Tibial nerve (tissue), 4 donors: ENCODE measurements around the gene ATOH7. TPM values are rescaled to one million over a fixed set of nuclear protein-coding genes. Genes with fewer than 3 reads are reported as not detected.
A peak's percentile ranks its signal among the peaks of the same experiment; 100 is the strongest.
"Not testable (repeated sequence)": the region's sequence is repeated elsewhere in the genome, so short reads cannot be mapped to it uniquely, and the experiment has no call there.

Source experiments
- DNase-seq, 2 donors: peaks; one replicate each; pipeline ENCODE4 v3.0.0-alpha.2; 2019; ENCODE audit warnings: low spot score in 2 of 2
- H3K27ac ChIP-seq, 4 donors: fragments of 200-600 bp; sonication (generic) in 3 of 4; one replicate each; pipeline ENCODE4 v1.5.1; 2017 to 2019; ENCODE audit warnings: mild to moderate bottlenecking in 1 of 4
- H3K27me3 ChIP-seq, 2 donors: fragments of 200-600 bp; sonication (generic) in 1 of 2; one replicate each; pipeline versions ENCODE4 v1.5.1 to v1.6.0; 2017 to 2019
- H3K36me3 ChIP-seq, 3 donors: fragments of 200-600 bp; sonication (generic); one replicate each; pipeline ENCODE4 v1.5.1; 2018 to 2019
- H3K4me1 ChIP-seq, 4 donors: fragments of 200-600 bp; sonication (generic) in 3 of 4; one replicate each; pipeline ENCODE4 v1.5.1; 2017 to 2019
- H3K4me3 ChIP-seq, 4 donors: fragments of 200-600 bp; sonication (generic) in 3 of 4; one replicate each; pipeline ENCODE4 v1.5.1; 2017 to 2019; ENCODE audit warnings: mild to moderate bottlenecking in 1 of 4, moderate library complexity in 1 of 4
- H3K9me3 ChIP-seq, 4 donors: fragments of 200-600 bp; sonication (generic) in 3 of 4; one replicate each; pipeline ENCODE4 v1.5.1; 2017 to 2019
- EP300 ChIP-seq, 2 donors: sonication (generic); formaldehyde crosslinking; IDR thresholded peaks; one replicate each; pipeline ENCODE4 v1.6.1; 2017; ENCODE audit warnings: antibody characterized with exemption in 2 of 2, mild to moderate bottlenecking in 1 of 2
- POLR2A ChIP-seq, 2 donors: fragments of 450-650 bp; IDR thresholded peaks; one replicate each; pipeline ENCODE4 v1.6.1; 2017; ENCODE audit warnings: antibody characterized with exemption in 2 of 2, mild to moderate bottlenecking in 2 of 2, moderate library complexity in 2 of 2
- WGBS, 2 donors: methylation state at CpG; one replicate each; pipeline ENCODE4 v1.1.5; 2018; 5-methylcytosine and 5-hydroxymethylcytosine counted together
- total RNA-seq, 4 donors: library from RNA; depleted of rRNA; stranded (reverse); fragments of >200 nt; gene quantifications; one replicate each; pipeline ENCODE4 v1.1.0, GENCODE V29; 2016
- TF ChIP-seq, protein P1 (sequence below), 5 experiments: fragments of 200-600 bp in 3 of 5; fragments of 450-650 bp in 2 of 5; sonication (generic) in 3 of 5; IDR thresholded peaks; one replicate each; pipeline ENCODE4 v1.5.1; 2016 to 2019; ENCODE audit warnings: antibody characterized with exemption in 5 of 5, mild to moderate bottlenecking in 3 of 5, moderate library complexity in 2 of 5

ATOH7 gene
- total RNA-seq, result under 1 TPM in 1 of 4 donors, not detected in 3; 0.42 TPM

GRCh38 chr10:68231817-68232251, at the start of gene ATOH7:
Gene ATOH7, minus strand, starts transcription at chr10:68232113. Its CDS starts 436 bp downstream, at chr10:68231677.
- Histone ChIP-seq H3K27ac (peak within 1 kb of the TSS; percentile 64 to 88 (median 80)), H3K27me3 (no peaks in the 10 kb centered on the region), H3K36me3 (no peaks in the 10 kb centered on the region), H3K4me3 (peak within 1 kb of the TSS; percentile 51 to 62 (median 56)), H3K4me1 (peaks cover 0 to 16% (median 0%) of the 10 kb centered on the region in 4 donors), H3K9me3 (no peaks in the 10 kb centered on the region)
- no peak for DNase-seq
- TF ChIP-seq, protein P1, sequence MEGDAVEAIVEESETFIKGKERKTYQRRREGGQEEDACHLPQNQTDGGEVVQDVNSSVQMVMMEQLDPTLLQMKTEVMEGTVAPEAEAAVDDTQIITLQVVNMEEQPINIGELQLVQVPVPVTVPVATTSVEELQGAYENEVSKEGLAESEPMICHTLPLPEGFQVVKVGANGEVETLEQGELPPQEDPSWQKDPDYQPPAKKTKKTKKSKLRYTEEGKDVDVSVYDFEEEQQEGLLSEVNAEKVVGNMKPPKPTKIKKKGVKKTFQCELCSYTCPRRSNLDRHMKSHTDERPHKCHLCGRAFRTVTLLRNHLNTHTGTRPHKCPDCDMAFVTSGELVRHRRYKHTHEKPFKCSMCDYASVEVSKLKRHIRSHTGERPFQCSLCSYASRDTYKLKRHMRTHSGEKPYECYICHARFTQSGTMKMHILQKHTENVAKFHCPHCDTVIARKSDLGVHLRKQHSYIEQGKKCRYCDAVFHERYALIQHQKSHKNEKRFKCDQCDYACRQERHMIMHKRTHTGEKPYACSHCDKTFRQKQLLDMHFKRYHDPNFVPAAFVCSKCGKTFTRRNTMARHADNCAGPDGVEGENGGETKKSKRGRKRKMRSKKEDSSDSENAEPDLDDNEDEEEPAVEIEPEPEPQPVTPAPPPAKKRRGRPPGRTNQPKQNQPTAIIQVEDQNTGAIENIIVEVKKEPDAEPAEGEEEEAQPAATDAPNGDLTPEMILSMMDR (IDR thresholded peaks at IDR 0.05), result no peak
- TF ChIP-seq POLR2A (IDR thresholded peaks at IDR 0.05) (no peak), EP300 (IDR thresholded peaks at IDR 0.05) (no peak)
- WGBS, 2 donors, result 39 to 44% methylated on average over 13 of the region's 13 CpGs

GRCh38 chr10:68280758-68281157, 48.8 kb upstream of the ATOH7 start:
- no peak overlapping the region for H3K4me3 ChIP-seq
- no peaks in the 10 kb centered on the region for H3K4me1 ChIP-seq
- TF ChIP-seq POLR2A (IDR thresholded peaks at IDR 0.05) (no peak), EP300 (IDR thresholded peaks at IDR 0.05) (no peak)
- TF ChIP-seq, protein P1 (IDR thresholded peaks at IDR 0.05), result no peak
- peaks cover 0 to 18% (median 0%) of the 10 kb centered on the region in 4 donors for H3K9me3 ChIP-seq
- peaks cover 0 to 12% (median 0%) of the 10 kb centered on the region in 3 donors for H3K36me3 ChIP-seq
- H3K27ac ChIP-seq, result no peak overlapping the region
- 88 to 92% methylated on average over 4 of the region's 4 CpGs for WGBS, 2 donors
- DNase-seq, result no peak
- H3K27me3 ChIP-seq, result no peaks in the 10 kb centered on the region

GRCh38 chr10:68278906-68279753, 47.2 kb upstream of the ATOH7 start:
- Histone ChIP-seq H3K9me3 (peaks cover 0 to 18% (median 0%) of the 10 kb centered on the region in 4 donors), H3K36me3 (peaks cover 0 to 12% (median 0%) of the 10 kb centered on the region in 3 donors)
- DNase-seq, H3K27me3 ChIP-seq, H3K4me3 ChIP-seq, H3K4me1 ChIP-seq, H3K27ac ChIP-seq: not testable (repeated sequence)
- WGBS, 2 donors, result 95 to 97% methylated on average over 58 to 67 of the region's 70 CpGs

DNA sequence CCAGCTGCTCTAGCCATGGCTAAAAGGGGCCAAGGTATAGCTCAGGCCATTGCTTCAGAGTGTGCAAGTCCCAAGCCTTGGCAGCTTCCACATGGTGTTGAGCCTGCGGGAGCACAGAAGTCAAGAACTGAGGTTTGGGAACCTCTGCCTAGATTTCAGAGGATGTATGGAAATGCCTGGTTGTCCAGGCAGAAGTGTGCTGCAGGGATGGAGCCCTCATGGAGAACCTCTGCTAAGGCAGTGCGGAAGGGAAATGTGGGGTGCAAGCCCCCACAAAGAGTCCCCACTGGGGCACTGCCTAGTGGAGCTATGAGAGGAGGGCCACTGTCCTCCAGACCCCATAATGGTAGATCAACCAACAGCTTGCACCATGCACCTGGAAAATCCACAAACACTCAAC, 45.9 kb upstream of the ATOH7 start:
- H3K27me3 ChIP-seq, H3K4me3 ChIP-seq, DNase-seq, H3K4me1 ChIP-seq, H3K27ac ChIP-seq: not testable (repeated sequence)
- WGBS, 2 donors, result 100% methylated on average over 2 of the region's 2 CpGs
- peaks cover 0 to 12% (median 0%) of the 10 kb centered on the region in 3 donors for H3K36me3 ChIP-seq
- peaks cover 0 to 18% (median 0%) of the 10 kb centered on the region in 4 donors for H3K9me3 ChIP-seq

DNA sequence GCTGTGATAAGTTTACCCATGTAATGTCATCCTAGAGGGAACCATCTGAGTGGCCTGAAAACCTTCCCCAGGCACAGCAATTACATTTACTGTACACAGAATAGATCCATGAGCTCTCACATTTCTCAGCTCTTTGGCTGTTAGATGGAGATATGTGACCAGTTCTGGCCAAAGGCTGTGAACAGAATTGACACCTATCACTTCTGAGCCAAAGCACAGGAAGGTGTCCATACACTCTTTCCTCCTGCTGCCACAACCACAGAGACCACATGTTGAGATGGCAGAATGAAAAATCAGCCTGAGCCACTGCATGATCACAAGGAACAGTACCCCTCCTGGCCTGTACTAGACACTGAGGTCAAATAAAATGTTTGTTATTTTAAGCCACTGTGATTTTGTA, 44.3 kb upstream of the ATOH7 start:
- no peak overlapping the region for H3K4me3 ChIP-seq
- H3K4me1 ChIP-seq, result no peaks in the 10 kb centered on the region
- no peak for DNase-seq
- H3K9me3 ChIP-seq, result peaks cover 0 to 18% (median 0%) of the 10 kb centered on the region in 4 donors
- no peaks in the 10 kb centered on the region for H3K27me3 ChIP-seq
- no peak overlapping the region for H3K27ac ChIP-seq
- TF ChIP-seq POLR2A (IDR thresholded peaks at IDR 0.05) (no peak), EP300 (IDR thresholded peaks at IDR 0.05) (no peak)
- TF ChIP-seq, protein P1 (IDR thresholded peaks at IDR 0.05), result no peak
- H3K36me3 ChIP-seq, result peaks cover 0 to 12% (median 0%) of the 10 kb centered on the region in 3 donors

- H3K9me3 ChIP-seq, result peaks cover 0 to 18% (median 0%) of the 10 kb centered on the region in 4 donors
- TF ChIP-seq POLR2A (IDR thresholded peaks at IDR 0.05) (no peak), EP300 (IDR thresholded peaks at IDR 0.05) (no peak)
- TF ChIP-seq, protein P1 (IDR thresholded peaks at IDR 0.05), result no peak
- H3K36me3 ChIP-seq, result peaks cover 0 to 12% (median 0%) of the 10 kb centered on the region in 3 donors
- no peaks in the 10 kb centered on the region for H3K4me1 ChIP-seq
- WGBS, 2 donors, result 82 to 90% methylated on average over 2 of the region's 2 CpGs
- no peak for DNase-seq
- no peak overlapping the region for H3K4me3 ChIP-seq
- no peak overlapping the region for H3K27ac ChIP-seq
- no peaks in the 10 kb centered on the region for H3K27me3 ChIP-seq
Observed at GRCh38 chr10:68275600-68276126, 43.8 kb upstream of the ATOH7 start.
